ENCODE data around the gene ASAP3.

Gene ASAP3

DNA sequence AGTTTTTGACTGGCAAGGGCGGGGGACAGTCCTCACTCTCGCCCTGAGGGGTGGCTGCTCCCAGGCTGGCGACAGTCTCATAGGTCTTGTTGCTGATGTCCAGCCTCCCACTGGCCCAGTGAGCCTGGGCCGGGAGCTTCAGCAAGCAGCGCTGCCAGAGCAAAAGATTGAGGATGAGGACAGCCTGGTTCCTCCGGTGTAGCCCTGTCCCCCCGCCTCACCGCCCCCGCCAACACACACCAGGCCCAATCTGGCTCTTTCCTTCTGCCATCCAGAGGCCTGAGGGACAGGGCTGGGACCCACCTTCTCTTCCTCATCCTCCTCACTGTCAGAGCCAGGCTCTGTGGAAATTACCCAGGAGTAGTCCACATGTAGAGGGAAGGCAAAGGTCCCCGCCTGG is 50.9 kb downstream of the ASAP3 start:
- TF ChIP-seq, protein P1, sequence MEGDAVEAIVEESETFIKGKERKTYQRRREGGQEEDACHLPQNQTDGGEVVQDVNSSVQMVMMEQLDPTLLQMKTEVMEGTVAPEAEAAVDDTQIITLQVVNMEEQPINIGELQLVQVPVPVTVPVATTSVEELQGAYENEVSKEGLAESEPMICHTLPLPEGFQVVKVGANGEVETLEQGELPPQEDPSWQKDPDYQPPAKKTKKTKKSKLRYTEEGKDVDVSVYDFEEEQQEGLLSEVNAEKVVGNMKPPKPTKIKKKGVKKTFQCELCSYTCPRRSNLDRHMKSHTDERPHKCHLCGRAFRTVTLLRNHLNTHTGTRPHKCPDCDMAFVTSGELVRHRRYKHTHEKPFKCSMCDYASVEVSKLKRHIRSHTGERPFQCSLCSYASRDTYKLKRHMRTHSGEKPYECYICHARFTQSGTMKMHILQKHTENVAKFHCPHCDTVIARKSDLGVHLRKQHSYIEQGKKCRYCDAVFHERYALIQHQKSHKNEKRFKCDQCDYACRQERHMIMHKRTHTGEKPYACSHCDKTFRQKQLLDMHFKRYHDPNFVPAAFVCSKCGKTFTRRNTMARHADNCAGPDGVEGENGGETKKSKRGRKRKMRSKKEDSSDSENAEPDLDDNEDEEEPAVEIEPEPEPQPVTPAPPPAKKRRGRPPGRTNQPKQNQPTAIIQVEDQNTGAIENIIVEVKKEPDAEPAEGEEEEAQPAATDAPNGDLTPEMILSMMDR (conservative IDR thresholded peaks at IDR 0.05; ENCODE audit: control insufficient read depth, insufficient read depth, low read depth, low read length) = no peak
- no peak for DNase-seq (ENCODE audit: low read depth)
- H3K4me3 ChIP-seq (ENCODE audit: control insufficient read depth, low read depth, low read length) = no peak overlapping the region

DNA sequence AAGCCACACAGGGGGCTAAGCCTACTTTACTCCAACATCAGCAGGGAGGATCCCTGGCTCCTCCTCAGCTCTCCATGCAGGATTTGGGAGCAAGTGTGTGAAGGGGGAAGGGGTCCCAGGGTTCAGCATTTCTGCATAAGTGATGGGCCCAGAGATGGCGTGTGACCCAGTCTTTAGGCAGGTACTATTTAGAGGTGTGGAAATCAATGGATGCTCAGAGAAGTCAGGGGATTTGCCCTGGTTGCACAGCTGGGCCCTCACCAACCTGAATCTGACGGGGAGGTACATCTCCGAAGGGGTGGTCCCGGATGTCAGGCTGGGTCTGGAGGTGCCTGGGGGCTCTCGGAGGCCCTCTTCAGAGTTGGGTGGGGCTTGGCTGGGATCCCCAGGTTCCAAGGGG is 52.5 kb downstream of the ASAP3 start:
- no peak overlapping the region for H3K4me3 ChIP-seq (ENCODE audit: control insufficient read depth, low read depth, low read length)
- no peak for DNase-seq (ENCODE audit: low read depth)
- TF ChIP-seq, protein P1 (conservative IDR thresholded peaks at IDR 0.05; ENCODE audit: control insufficient read depth, insufficient read depth, low read depth, low read length) = no peak

DNA sequence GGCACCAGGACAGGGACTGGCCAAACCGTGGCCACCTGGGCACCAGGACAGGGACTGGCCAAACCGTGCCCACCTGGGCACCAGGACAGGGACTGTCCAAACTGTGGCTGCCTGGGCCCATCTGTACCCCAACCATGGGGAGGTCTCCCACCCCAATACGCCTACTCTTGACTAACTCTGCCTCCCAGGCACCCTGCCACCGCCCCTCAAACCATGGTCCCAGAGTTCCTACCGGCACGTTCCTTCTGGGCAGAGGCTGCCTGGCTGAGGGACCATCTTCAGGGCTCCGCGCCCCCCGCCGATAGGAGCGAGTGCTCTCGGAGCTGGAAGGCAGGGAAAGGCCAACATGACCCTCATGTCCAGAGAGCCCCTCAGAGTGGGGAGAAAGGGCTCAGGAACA is 53.2 kb downstream of the ASAP3 start:
- H3K4me3 ChIP-seq (ENCODE audit: control insufficient read depth, low read depth, low read length) = no peak overlapping the region
- TF ChIP-seq, protein P1 (conservative IDR thresholded peaks at IDR 0.05; ENCODE audit: control insufficient read depth, insufficient read depth, low read depth, low read length) = no peak
- DNase-seq (ENCODE audit: low read depth) = no peak

- TF ChIP-seq, protein P1 (conservative IDR thresholded peaks at IDR 0.05; ENCODE audit: control insufficient read depth, insufficient read depth, low read depth, low read length) = no peak
- no peak overlapping the region for H3K4me3 ChIP-seq (ENCODE audit: control insufficient read depth, low read depth, low read length)
- DNase-seq (ENCODE audit: low read depth) = no peak
Measured at GRCh38 chr1:23428136-23428905, 55.7 kb downstream of the ASAP3 start.

- TF ChIP-seq, protein P1 (conservative IDR thresholded peaks at IDR 0.05; ENCODE audit: control insufficient read depth, insufficient read depth, low read depth, low read length) = no peak
- no peak for DNase-seq (ENCODE audit: low read depth)
- H3K4me3 ChIP-seq (ENCODE audit: control insufficient read depth, low read depth, low read length) = no peak overlapping the region
Measured at GRCh38 chr1:23427550-23427949, 56.4 kb downstream of the ASAP3 start.

- no peak for DNase-seq (ENCODE audit: low read depth)
- TF ChIP-seq, protein P1 (conservative IDR thresholded peaks at IDR 0.05; ENCODE audit: control insufficient read depth, insufficient read depth, low read depth, low read length) = no peak
- no peak overlapping the region for H3K4me3 ChIP-seq (ENCODE audit: control insufficient read depth, low read depth, low read length)
Measured at GRCh38 chr1:23426828-23427227, 57.2 kb downstream of the ASAP3 start.

- H3K4me3 ChIP-seq (ENCODE audit: control insufficient read depth, low read depth, low read length) = no peak overlapping the region
- no peak for DNase-seq (ENCODE audit: low read depth)
- TF ChIP-seq, protein P1 (conservative IDR thresholded peaks at IDR 0.05; ENCODE audit: control insufficient read depth, insufficient read depth, low read depth, low read length) = no peak
Measured at GRCh38 chr1:23425193-23425494, 58.8 kb downstream of the ASAP3 start.

Measured in fibroblast of mammary gland (primary cell).